Measurements from ENCODE around the gene CCDC12. TPM values are rescaled to one million over a fixed set of nuclear protein-coding genes. Genes with fewer than 3 reads are reported as not detected.
A peak's percentile ranks its signal among the peaks of the same experiment; 100 is the strongest.
"Not testable (repeated sequence)": the region's sequence is repeated elsewhere in the genome, so short reads cannot be mapped to it uniquely, and the experiment has no call there.

CCDC12 gene
- total and polyA plus RNA-seq, 4 donors = 14.0 to 55.8 (median 42.8) TPM

DNA sequence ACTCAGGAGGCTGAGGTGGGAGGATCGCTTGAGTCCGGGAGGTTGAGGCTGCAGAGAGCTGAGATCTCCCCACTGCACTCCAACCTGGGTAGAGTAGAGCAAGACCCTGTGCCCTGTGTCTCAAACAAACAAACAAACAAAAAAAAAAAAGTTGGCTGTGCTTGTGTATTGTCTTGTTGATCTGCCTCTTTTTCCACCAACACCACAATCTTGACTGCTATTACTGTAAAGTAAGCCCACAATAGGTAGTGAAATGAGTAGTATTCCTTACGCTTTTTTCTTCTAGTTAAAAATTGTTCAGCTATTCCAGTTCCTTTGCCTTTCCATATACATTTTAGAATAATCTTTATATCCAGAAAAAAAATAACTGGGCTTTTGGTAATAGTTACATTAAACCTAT lies 63.6 kb downstream of the CCDC12 start:
- no peak for DNase-seq (ENCODE audit: low read depth in 4 of 6, low spot score in 6 of 6)
- H3K4me1 ChIP-seq (ENCODE audit: control insufficient read depth, insufficient read depth, low read length) = peaks cover 20% of the 10 kb centered on the region
- H3K4me3 ChIP-seq (ENCODE audit: low read depth, low read length) = no peak overlapping the region
- no CpG with 5 or more reads among the region's 3 CpGs for WGBS (ENCODE audit: insufficient coverage)
- no peaks in the 10 kb centered on the region for H3K9me3 ChIP-seq (ENCODE audit: control insufficient read depth, insufficient read depth, low read length)
- no peak overlapping the region for H3K27ac ChIP-seq (ENCODE audit: low read depth, low read length)
- no peaks in the 10 kb centered on the region for H3K27me3 ChIP-seq (ENCODE audit: control insufficient read depth, insufficient read depth, low read length)
- peaks cover 3% of the 10 kb centered on the region for H3K36me3 ChIP-seq (ENCODE audit: control insufficient read depth, insufficient read depth, low read length)

DNA sequence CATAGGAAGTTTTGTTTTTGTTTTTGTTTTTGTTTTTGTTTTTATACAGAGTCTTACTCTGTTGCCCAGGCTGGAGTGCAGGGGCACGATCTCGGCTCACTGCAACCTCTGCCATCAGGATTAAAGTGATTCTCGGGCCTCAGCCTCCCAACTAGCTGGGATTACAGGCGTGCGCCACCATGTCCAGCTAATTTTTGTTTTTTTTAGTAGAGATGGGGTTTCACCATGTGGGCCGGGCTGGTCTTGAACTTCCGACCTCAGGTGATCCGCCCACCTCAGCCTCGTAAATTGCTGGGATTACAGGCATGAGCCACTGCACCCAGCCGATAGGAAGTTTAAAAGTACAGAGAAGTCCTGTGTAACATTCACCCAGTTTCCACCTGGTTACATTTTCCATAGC lies 65.6 kb downstream of the CCDC12 start:
- H3K27ac ChIP-seq (ENCODE audit: low read depth, low read length); H3K27me3 ChIP-seq (ENCODE audit: control insufficient read depth, insufficient read depth, low read length); H3K4me3 ChIP-seq (ENCODE audit: low read depth, low read length); DNase-seq (ENCODE audit: low read depth in 4 of 6, low spot score in 6 of 6); H3K36me3 ChIP-seq (ENCODE audit: control insufficient read depth, insufficient read depth, low read length); H3K9me3 ChIP-seq (ENCODE audit: control insufficient read depth, insufficient read depth, low read length): not testable (repeated sequence)
- H3K4me1 ChIP-seq (ENCODE audit: control insufficient read depth, insufficient read depth, low read length) = peaks cover 20% of the 10 kb centered on the region
- 91% methylated on average over 7 of the region's 10 CpGs for WGBS (ENCODE audit: insufficient coverage)

DNA sequence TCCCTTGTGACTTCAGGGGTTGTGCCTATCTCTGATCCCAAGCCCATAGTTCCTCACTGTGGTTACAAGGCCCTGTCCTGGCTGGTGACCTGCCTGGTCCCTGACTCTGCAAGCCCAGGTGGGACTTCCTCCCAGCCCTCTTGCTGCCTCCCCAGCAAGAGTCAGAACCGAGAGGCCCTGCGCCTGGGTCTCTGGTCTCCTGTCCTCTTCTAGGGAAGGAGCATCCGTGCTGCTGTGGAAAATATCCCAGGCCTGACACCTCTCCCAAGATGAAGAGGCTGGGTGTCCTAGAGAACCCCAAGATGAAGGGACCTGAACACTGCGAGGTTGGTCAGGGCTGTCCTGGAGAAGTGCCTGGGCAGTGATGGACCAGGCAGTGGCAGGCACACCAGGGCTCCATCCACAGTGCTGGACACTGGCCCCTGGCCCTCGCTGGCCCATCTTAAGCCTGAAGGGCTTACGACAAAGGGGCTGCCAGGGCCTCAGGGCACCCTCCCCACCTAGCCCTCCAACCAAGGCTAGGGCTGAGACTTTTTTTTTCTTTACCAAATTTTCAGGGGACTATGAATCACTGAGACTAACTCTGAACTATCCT lies 66.3 kb downstream of the CCDC12 start:
- H3K27ac ChIP-seq (ENCODE audit: low read depth, low read length) = no peak overlapping the region
- 95% methylated on average over 6 of the region's 6 CpGs for WGBS (ENCODE audit: insufficient coverage)

DNA sequence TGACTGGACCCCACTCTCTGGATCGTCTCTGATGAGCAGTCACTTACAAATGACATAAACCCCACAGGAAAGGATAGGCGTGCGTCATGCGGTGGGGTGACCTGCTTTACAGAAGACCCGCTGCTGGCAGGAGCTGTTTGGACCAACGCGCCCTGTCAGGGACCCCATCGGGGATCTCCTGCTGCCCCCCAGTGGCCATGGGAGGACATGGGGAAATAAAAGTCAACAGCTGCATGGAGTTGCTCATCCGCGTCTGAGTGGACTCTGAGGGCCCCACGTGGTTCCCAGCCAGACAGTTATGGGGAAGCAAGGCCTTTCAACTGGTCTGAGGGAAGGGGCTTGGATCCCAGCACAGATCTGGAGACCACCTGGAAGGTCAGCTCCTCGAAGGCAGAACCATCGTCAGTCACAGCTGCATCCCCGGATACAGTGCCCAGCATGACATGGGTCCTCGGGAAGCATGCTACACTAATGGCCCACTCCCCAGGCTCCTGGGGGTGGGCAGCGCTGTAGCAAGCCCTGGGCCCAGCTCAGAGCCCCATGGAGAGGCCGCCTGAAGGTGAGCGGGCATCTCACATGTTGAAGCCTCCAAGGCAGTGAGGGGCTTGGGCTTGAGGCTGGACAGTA lies 66.9 kb downstream of the CCDC12 start:
- Histone ChIP-seq H3K4me1 (ENCODE audit: control insufficient read depth, insufficient read depth, low read length) (peaks cover 20% of the 10 kb centered on the region), H3K27me3 (ENCODE audit: control insufficient read depth, insufficient read depth, low read length) (no peaks in the 10 kb centered on the region), H3K36me3 (ENCODE audit: control insufficient read depth, insufficient read depth, low read length) (no peaks in the 10 kb centered on the region), H3K9me3 (ENCODE audit: control insufficient read depth, insufficient read depth, low read length) (no peaks in the 10 kb centered on the region), H3K4me3 (ENCODE audit: low read depth, low read length) (no peak overlapping the region), H3K27ac (ENCODE audit: low read depth, low read length) (no peak overlapping the region)
- peak in 5 of 6 donors; percentile 57 to 93 (median 71) for DNase-seq (ENCODE audit: low read depth in 4 of 6, low spot score in 6 of 6)
- 9% methylated on average over 15 of the region's 18 CpGs for WGBS (ENCODE audit: insufficient coverage)

More for the DNA sequence above, 66.3 kb downstream of the CCDC12 start:
- no peaks in the 10 kb centered on the region for H3K27me3 ChIP-seq (ENCODE audit: control insufficient read depth, insufficient read depth, low read length)
- H3K4me1 ChIP-seq (ENCODE audit: control insufficient read depth, insufficient read depth, low read length) = peaks cover 20% of the 10 kb centered on the region
- DNase-seq (ENCODE audit: low read depth in 4 of 6, low spot score in 6 of 6) = no peak
- no peak overlapping the region for H3K4me3 ChIP-seq (ENCODE audit: low read depth, low read length)
- H3K9me3 ChIP-seq (ENCODE audit: control insufficient read depth, insufficient read depth, low read length) = no peaks in the 10 kb centered on the region
- no peaks in the 10 kb centered on the region for H3K36me3 ChIP-seq (ENCODE audit: control insufficient read depth, insufficient read depth, low read length)

DNA sequence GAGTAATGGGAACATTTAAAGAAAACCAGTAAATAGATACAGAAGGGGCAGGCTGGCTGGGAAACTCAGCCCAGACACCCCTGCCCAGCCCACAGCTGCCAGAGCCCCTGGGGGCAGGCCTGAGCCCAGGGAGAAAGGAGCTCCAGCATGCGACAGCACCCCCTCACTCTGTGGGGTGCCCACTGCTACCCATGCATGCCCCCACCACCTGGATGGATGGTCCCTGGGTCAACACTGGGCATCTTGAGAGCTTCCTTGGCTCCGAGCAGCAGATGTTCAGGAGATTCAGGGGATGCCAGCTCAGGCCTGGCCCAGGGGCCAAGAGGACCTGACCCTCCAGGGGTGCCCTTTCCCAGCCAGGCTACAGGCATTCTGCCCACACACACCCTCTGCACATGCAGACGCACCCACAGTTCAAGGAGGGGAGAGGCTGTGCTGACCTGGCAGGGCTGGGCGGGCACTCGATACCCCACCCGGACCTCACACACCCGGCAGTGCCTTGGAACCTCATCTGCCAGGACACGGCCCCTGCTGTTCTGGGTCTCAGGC lies 67.5 kb downstream of the CCDC12 start:
- H3K9me3 ChIP-seq (ENCODE audit: control insufficient read depth, insufficient read depth, low read length) = no peaks in the 10 kb centered on the region
- no peak overlapping the region for H3K4me3 ChIP-seq (ENCODE audit: low read depth, low read length)
- DNase-seq (ENCODE audit: low read depth in 4 of 6, low spot score in 6 of 6) = no peak
- no peaks in the 10 kb centered on the region for H3K27me3 ChIP-seq (ENCODE audit: control insufficient read depth, insufficient read depth, low read length)
- H3K4me1 ChIP-seq (ENCODE audit: control insufficient read depth, insufficient read depth, low read length) = peaks cover 20% of the 10 kb centered on the region
- no peak overlapping the region for H3K27ac ChIP-seq (ENCODE audit: low read depth, low read length)
- 65% methylated on average over 8 of the region's 8 CpGs for WGBS (ENCODE audit: insufficient coverage)
- no peaks in the 10 kb centered on the region for H3K36me3 ChIP-seq (ENCODE audit: control insufficient read depth, insufficient read depth, low read length)

DNA sequence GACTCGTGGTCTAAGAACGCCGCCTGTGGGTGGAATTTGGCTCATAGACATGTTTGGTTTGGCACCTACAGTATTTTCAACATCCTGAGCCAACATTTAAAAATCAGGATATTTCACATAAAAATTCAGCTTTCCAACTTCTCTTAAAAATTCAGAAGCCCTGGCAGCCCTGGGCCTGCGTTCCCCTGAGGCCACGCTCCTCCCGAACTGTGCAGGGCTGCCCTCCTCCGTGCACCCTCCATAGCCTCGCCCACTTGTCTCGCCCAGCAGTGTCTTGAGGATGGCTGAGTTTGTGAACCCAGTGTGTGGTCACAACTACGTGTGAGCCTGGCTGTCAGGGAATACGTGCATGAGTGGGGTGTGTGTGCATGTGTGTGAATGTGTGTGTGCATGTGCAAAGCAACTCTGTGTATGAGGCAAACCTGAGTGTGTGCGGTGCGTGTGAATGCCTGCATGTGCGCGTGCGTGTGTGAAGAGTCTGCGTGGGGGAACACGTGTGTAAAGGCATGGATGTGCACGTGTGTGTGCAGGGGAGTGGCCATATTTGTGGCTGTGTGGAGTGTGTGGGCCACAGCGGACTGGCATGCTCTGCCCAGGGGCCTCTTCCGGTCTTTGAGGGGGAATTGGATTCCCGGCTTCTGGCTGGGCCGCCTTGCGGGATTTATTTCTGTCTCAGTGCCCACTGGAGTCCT lies 68.1 kb downstream of the CCDC12 start:
- H3K27me3 ChIP-seq (ENCODE audit: control insufficient read depth, insufficient read depth, low read length) = no peaks in the 10 kb centered on the region
- no peaks in the 10 kb centered on the region for H3K9me3 ChIP-seq (ENCODE audit: control insufficient read depth, insufficient read depth, low read length)
- no peak overlapping the region for H3K4me3 ChIP-seq (ENCODE audit: low read depth, low read length)
- no peaks in the 10 kb centered on the region for H3K36me3 ChIP-seq (ENCODE audit: control insufficient read depth, insufficient read depth, low read length)
- H3K27ac ChIP-seq (ENCODE audit: low read depth, low read length) = no peak overlapping the region
- DNase-seq (ENCODE audit: low read depth in 4 of 6, low spot score in 6 of 6) = peak in 1 of 6 donors; percentile 57
- peaks cover 20% of the 10 kb centered on the region for H3K4me1 ChIP-seq (ENCODE audit: control insufficient read depth, insufficient read depth, low read length)
- 69% methylated on average over 19 of the region's 24 CpGs for whole genome bisulfite sequencing (ENCODE audit: insufficient coverage)

DNA sequence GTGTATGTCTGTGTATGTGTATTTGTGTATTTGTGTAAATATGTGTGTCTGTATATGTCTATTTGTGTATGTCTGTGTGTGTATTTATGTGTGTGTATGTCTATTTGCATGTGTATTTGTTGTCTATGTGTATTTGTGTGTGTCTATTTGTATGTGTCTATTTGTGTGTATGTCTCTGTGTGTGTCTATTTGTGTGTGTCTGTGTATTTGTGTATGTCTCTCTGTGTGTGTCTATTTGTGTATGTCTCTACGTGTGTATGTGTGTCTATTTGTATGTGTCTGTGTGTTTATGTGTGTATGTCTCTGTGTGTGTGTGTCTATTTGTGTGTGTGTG lies 68.6 kb downstream of the CCDC12 start:
- Histone ChIP-seq H3K27me3 (ENCODE audit: control insufficient read depth, insufficient read depth, low read length) (no peaks in the 10 kb centered on the region), H3K36me3 (ENCODE audit: control insufficient read depth, insufficient read depth, low read length) (peaks cover 3% of the 10 kb centered on the region), H3K4me3 (ENCODE audit: low read depth, low read length) (no peak overlapping the region), H3K27ac (ENCODE audit: low read depth, low read length) (no peak overlapping the region), H3K4me1 (ENCODE audit: control insufficient read depth, insufficient read depth, low read length) (peaks cover 20% of the 10 kb centered on the region), H3K9me3 (ENCODE audit: control insufficient read depth, insufficient read depth, low read length) (no peaks in the 10 kb centered on the region)
- WGBS (ENCODE audit: insufficient coverage) = 83% methylated on average over 1 of the region's 1 CpG
- DNase-seq (ENCODE audit: low read depth in 4 of 6, low spot score in 6 of 6) = no peak

DNA sequence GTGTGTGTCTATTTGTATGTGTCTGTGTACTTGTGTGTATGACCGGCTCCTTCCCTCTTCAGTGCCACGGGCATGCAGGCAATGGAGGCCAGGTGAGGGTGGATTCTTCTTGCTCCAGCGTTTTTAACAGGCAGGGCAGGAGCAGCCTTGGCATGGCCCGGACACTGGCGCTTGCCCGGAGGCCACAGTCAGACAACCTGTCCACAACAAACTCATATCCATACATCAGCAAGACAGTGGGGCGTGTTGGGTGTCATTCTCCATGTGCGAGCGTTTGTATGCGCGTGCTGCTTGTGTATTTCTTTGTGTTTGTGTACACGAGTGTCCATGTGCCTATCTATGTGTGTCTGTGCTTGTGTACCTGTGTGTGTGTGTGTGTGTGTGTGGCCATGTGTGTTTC lies 69.3 kb downstream of the CCDC12 start:
- peaks cover 3% of the 10 kb centered on the region for H3K36me3 ChIP-seq (ENCODE audit: control insufficient read depth, insufficient read depth, low read length)
- no peak overlapping the region for H3K27ac ChIP-seq (ENCODE audit: low read depth, low read length)
- DNase-seq (ENCODE audit: low read depth in 4 of 6, low spot score in 6 of 6) = no peak
- H3K4me1 ChIP-seq (ENCODE audit: control insufficient read depth, insufficient read depth, low read length) = peaks cover 20% of the 10 kb centered on the region
- 85% methylated on average over 6 of the region's 12 CpGs for WGBS (ENCODE audit: insufficient coverage)
- H3K9me3 ChIP-seq (ENCODE audit: control insufficient read depth, insufficient read depth, low read length) = no peaks in the 10 kb centered on the region
- no peak overlapping the region for H3K4me3 ChIP-seq (ENCODE audit: low read depth, low read length)
- no peaks in the 10 kb centered on the region for H3K27me3 ChIP-seq (ENCODE audit: control insufficient read depth, insufficient read depth, low read length)

DNA sequence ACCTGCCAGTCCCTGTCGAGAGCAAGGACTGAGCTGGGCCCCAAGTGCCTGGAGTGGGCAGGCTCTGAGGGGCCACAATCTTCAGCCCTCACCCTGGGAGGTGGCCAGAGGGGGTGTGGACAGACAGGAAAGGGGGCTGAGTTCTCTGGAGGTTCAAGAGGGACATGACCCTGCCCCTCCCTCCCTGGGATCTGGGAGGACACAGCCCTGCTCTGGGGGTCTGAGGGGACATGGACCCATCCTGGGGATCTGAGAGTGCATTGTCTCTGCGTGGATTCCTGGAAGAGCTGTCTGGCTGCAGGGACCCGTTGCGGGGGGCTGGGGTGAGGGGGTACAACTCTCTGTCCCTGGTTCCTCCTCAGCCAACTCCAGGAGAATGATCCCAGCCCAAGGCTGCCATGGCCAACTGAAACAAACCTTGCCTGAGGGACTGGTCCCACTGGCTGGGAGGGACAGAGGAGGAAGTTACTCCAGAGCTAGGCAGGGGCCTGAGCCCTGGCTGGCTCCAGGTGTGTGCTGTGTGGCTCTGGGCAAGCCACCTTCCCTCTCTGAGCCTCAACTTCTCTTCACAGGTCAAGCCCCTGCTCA lies 70.0 kb downstream of the CCDC12 start:
- H3K27ac ChIP-seq (ENCODE audit: low read depth, low read length) = no peak overlapping the region
- peaks cover 5% of the 10 kb centered on the region for H3K36me3 ChIP-seq (ENCODE audit: control insufficient read depth, insufficient read depth, low read length)
- no peaks in the 10 kb centered on the region for H3K27me3 ChIP-seq (ENCODE audit: control insufficient read depth, insufficient read depth, low read length)
- no peak overlapping the region for H3K4me3 ChIP-seq (ENCODE audit: low read depth, low read length)
- peaks cover 20% of the 10 kb centered on the region for H3K4me1 ChIP-seq (ENCODE audit: control insufficient read depth, insufficient read depth, low read length)
- 67% methylated on average over 3 of the region's 4 CpGs for WGBS (ENCODE audit: insufficient coverage)
- DNase-seq (ENCODE audit: low read depth in 4 of 6, low spot score in 6 of 6) = no peak
- H3K9me3 ChIP-seq (ENCODE audit: control insufficient read depth, insufficient read depth, low read length) = no peaks in the 10 kb centered on the region
